H1 (cell line): ENCODE results near the gene SERINC1.
A peak's percentile ranks its signal among the peaks of the same experiment; 100 is the strongest.

Experiments
- CEBPB ChIP-seq: IDR thresholded peaks from 2 replicates; pipeline ENCODE4 v1.6.1; 2012; ENCODE audit warnings: low read depth, low read length
- CTCF ChIP-seq, 3 experiments: IDR thresholded peaks; 1 replicate in 2 of 3; 2 replicates in 1 of 3; pipeline versions ENCODE4 v1.5.1 to v1.6.1; 2011; ENCODE audit warnings: low read length in 3 of 3, mild to moderate bottlenecking in 3 of 3, inconsistent platforms in 2 of 3, low read depth in 1 of 3, moderate library complexity in 1 of 3; ENCODE audit not compliant: insufficient read depth in 1 of 3; ENCODE audit errors: control extremely low read depth in 1 of 3
- EZH2 ChIP-seq: fragments of 200-600 bp; sonication (generic); IDR thresholded peaks from 2 replicates; pipeline ENCODE4 v1.7.1; 2012; ENCODE audit warnings: low read depth, mild to moderate bottlenecking, moderate library complexity, low read length, inconsistent platforms; ENCODE audit not compliant: severe bottlenecking
- HDAC2 ChIP-seq, 2 experiments: fragments of 300-600 bp in 1 of 2; sonication (generic) in 1 of 2; IDR thresholded peaks; 2 replicates each; pipeline ENCODE4 v1.6.1; 2011 to 2012; ENCODE audit warnings: low read depth in 2 of 2, low read length in 2 of 2, mild to moderate bottlenecking in 2 of 2, moderate library complexity in 2 of 2, borderline replicate concordance in 1 of 2, inconsistent platforms in 1 of 2
- HDAC6 ChIP-seq: IDR thresholded peaks from one replicate; pipeline ENCODE4 v1.7.1; 2012; ENCODE audit warnings: low read depth, mild to moderate bottlenecking, inconsistent platforms, low read length, moderate library complexity
- KDM4A ChIP-seq: IDR thresholded peaks from one replicate; pipeline ENCODE4 v1.7.1; 2012; ENCODE audit warnings: low read depth, mild to moderate bottlenecking, moderate library complexity, low read length, inconsistent platforms; ENCODE audit not compliant: severe bottlenecking
- MAFK ChIP-seq: IDR thresholded peaks from 2 replicates; pipeline ENCODE4 v1.6.1; 2012; ENCODE audit warnings: low read depth, mild to moderate bottlenecking, improper control_type of control experiment, low read length
- MAX ChIP-seq: IDR thresholded peaks from 2 replicates; pipeline ENCODE4 v1.6.1; 2012; ENCODE audit warnings: inconsistent platforms
- NANOG ChIP-seq: IDR thresholded peaks from 2 replicates; pipeline ENCODE4 v1.6.1; 2011; ENCODE audit warnings: low read length, low read depth, mild to moderate bottlenecking, inconsistent platforms; ENCODE audit not compliant: insufficient read depth, poor library complexity, severe bottlenecking
- POLR2A ChIP-seq, 2 experiments: IDR thresholded peaks; 1 replicate in 1 of 2; 2 replicates in 1 of 2; pipeline ENCODE4 v1.6.1; 2011; ENCODE audit warnings: low read depth in 2 of 2, low read length in 2 of 2, mild to moderate bottlenecking in 2 of 2; ENCODE audit errors: control extremely low read depth in 1 of 2
- SIN3A ChIP-seq, 2 experiments: IDR thresholded peaks in 1 of 2; conservative IDR thresholded peaks in 1 of 2; 2 replicates each; pipeline ENCODE4 v1.6.1; 2011 to 2012; ENCODE audit warnings: low read length in 2 of 2, improper control_type of control experiment in 1 of 2, low read depth in 1 of 2, mild to moderate bottlenecking in 1 of 2
- SP2 ChIP-seq: IDR thresholded peaks from 2 replicates; pipeline ENCODE4 v1.6.1; 2012; ENCODE audit warnings: mild to moderate bottlenecking, low read length, inconsistent platforms

- TF ChIP-seq POLR2A (IDR thresholded peaks at IDR 0.05; ENCODE audit: control extremely low read depth in 1 of 2, low read depth in 2 of 2, low read length in 2 of 2) (no peak), CEBPB (no peak), SP2 (no peak), CTCF (IDR thresholded peaks at IDR 0.05; ENCODE audit: control extremely low read depth in 1 of 3, insufficient read depth in 1 of 3, low read depth in 1 of 3, low read length in 3 of 3) (no peak), HDAC6 (no peak), HDAC2 (IDR thresholded peaks at IDR 0.05; ENCODE audit: borderline replicate concordance in 1 of 2, low read depth in 2 of 2, low read length in 2 of 2) (no peak), EZH2 (no peak), MAFK (no peak), SIN3A (conservative IDR thresholded peaks at IDR 0.05 in 1 of 2, IDR thresholded peaks at IDR 0.05 in 1 of 2; ENCODE audit: low read depth in 1 of 2, low read length in 2 of 2) (0 out of 4 replicates have a peak, but pooled peaks of 1 of the 2 experiments have one; percentile 33), NANOG (no peak), KDM4A (peak; percentile 58), MAX (no peak)
Measured at GRCh38 chr6:122400121-122400450, 71.5 kb downstream of the SERINC1 start.
